ENCODE results near the gene NEK1.

Gene NEK1

GRCh38 chr4:169582203-169582602, 30.2 kb downstream of the NEK1 start:
- no peak for TF ChIP-seq CTCF (IDR thresholded peaks at IDR 0.05)

GRCh38 chr4:169573889-169574288, 38.5 kb downstream of the NEK1 start:
- no peak for TF ChIP-seq CTCF (IDR thresholded peaks at IDR 0.05)

- no peak for TF ChIP-seq CTCF (IDR thresholded peaks at IDR 0.05)
Observed at GRCh38 chr4:169571435-169571834, 40.9 kb downstream of the NEK1 start.

- no peak for TF ChIP-seq CTCF (IDR thresholded peaks at IDR 0.05)
Observed at GRCh38 chr4:169567916-169568315, 44.5 kb downstream of the NEK1 start.

DNA sequence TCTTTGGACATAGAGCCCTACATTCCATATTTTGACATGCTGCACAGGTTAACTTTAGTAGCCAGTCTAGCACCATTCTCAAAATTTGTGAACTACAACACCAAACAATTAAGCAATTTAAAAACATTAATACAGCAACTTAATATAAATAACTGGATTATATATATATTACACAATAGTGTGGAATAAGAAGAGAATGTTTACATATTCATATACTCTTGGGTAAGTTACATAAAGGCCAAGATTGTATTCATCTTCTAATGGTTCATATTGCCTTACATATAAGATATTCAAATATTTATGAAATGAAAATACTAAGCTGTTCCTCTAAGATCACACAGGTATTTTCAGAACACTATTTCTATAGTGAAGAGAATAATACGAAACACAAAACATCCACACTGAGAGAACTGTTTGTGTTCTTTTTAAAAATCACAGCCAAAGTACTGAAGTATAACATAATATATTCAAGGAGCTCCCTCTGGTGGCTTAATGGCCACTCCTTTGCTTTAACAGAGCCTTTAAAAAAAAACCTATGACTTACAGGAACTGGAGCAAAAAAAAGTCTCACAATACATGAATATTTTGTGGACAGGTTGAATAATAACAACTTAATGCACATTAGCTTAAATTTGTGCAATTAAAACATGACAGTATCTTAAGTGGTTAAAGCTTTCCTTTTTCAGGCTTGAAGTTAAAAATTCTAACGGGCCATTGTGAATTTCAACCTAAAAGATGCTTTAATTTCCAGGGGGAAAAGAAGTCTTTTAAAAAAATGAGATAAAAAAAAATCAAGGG, 46.2 kb downstream of the NEK1 start:
- TF ChIP-seq CTCF (IDR thresholded peaks at IDR 0.05): peak; percentile 75

DNA sequence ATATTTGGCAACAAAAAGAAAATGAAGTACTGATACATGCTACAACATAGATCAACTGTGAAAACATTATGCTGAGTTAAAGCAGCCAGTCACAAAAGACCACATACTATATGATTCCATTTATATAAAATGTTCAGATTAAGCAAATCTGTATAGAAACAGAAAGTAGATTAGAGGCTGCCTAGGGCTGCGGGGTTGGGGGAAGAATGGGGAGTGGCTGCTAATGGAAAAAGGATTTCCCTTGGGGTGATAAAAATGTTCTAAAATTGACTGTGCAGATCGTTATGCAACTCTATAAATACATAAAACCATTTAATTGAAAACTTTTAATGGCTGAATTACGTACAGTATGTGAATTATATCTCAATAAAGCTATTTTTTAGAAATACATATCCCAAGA, 46.8 kb downstream of the NEK1 start:
- TF ChIP-seq CTCF (IDR thresholded peaks at IDR 0.05): no peak

DNA sequence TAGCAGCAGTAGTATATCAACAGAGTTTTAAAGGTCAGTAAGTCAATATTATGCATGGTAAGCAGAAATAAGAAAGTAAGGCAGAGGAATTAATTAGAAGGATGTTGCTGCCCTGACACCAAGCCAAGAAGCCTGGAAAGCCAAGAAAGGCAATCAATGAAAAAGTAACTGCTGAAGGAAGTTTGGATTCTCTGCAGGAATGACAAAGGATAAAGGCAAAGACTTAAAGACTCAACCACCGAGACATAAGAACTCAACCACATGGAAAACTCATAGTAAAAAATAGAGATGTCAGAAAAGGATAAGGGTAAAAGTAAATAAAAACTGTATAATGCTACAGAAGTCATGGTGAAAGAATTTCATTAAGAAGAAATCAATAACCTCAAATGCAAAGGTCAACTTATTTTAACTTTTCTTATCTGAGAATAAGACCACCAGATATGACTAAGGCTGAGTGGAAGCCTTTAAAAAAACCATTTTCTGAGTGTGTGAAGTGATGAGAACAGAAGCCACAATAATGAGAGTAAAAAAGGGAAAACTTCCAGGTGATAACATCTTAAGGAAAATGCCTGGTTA, 55.2 kb downstream of the NEK1 start:
- TF ChIP-seq CTCF (IDR thresholded peaks at IDR 0.05): no peak

Data from LNCAP (cell line).